Measurements from ENCODE around the gene RHOBTB3. TPM values are rescaled to one million over a fixed set of nuclear protein-coding genes. Genes with fewer than 3 reads are reported as not detected.
"Not testable (repeated sequence)": the region's sequence is repeated elsewhere in the genome, so short reads cannot be mapped to it uniquely, and the experiment has no call there.

The RHOBTB3 gene
- total RNA-seq, 4 donors from 2014 or later: 70.6 to 126 (median 80.1) TPM

GRCh38 chr5:95711501-95712346 lies 19.4 kb upstream of the RHOBTB3 start:
- intact Hi-C loops (cut with DNase I; ENCODE audit: low total_unique reads): no loop called here
- H3K4me3 ChIP-seq: no peak overlapping the region
- no peak for DNase-seq

GRCh38 chr5:95712347-95712958 lies 18.7 kb upstream of the RHOBTB3 start:
- H3K27ac ChIP-seq: no peak overlapping the region
- no peaks in the 10 kb centered on the region for H3K27me3 ChIP-seq
- TF ChIP-seq, protein P1, sequence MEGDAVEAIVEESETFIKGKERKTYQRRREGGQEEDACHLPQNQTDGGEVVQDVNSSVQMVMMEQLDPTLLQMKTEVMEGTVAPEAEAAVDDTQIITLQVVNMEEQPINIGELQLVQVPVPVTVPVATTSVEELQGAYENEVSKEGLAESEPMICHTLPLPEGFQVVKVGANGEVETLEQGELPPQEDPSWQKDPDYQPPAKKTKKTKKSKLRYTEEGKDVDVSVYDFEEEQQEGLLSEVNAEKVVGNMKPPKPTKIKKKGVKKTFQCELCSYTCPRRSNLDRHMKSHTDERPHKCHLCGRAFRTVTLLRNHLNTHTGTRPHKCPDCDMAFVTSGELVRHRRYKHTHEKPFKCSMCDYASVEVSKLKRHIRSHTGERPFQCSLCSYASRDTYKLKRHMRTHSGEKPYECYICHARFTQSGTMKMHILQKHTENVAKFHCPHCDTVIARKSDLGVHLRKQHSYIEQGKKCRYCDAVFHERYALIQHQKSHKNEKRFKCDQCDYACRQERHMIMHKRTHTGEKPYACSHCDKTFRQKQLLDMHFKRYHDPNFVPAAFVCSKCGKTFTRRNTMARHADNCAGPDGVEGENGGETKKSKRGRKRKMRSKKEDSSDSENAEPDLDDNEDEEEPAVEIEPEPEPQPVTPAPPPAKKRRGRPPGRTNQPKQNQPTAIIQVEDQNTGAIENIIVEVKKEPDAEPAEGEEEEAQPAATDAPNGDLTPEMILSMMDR (IDR thresholded peaks at IDR 0.05): no peak
- TF ChIP-seq POLR2A (IDR thresholded peaks at IDR 0.05): no peak
- no peaks in the 10 kb centered on the region for H3K9me3 ChIP-seq
- no peak overlapping the region for H3K4me3 ChIP-seq
- DNase-seq: no peak
- no peaks in the 10 kb centered on the region for H3K36me3 ChIP-seq
- intact Hi-C loops (cut with DNase I; ENCODE audit: low total_unique reads): no loop called here
- no peaks in the 10 kb centered on the region for H3K4me1 ChIP-seq

More at GRCh38 chr5:95711501-95712346, 19.4 kb upstream of the RHOBTB3 start:
- no peaks in the 10 kb centered on the region for H3K4me1 ChIP-seq
- H3K27ac ChIP-seq: peak overlapping the region in 1 of 2 donors; percentile 48
- TF ChIP-seq POLR2A (IDR thresholded peaks at IDR 0.05): no peak
- TF ChIP-seq, protein P1 (IDR thresholded peaks at IDR 0.05): no peak
- no peaks in the 10 kb centered on the region for H3K36me3 ChIP-seq
- no peaks in the 10 kb centered on the region for H3K9me3 ChIP-seq
- no peaks in the 10 kb centered on the region for H3K27me3 ChIP-seq

GRCh38 chr5:95713246-95713645 lies 17.9 kb upstream of the RHOBTB3 start:
- DNase-seq; H3K4me3 ChIP-seq; intact Hi-C loops (cut with DNase I; ENCODE audit: low total_unique reads): not testable (repeated sequence)

GRCh38 chr5:95713960-95714710 lies 17.0 kb upstream of the RHOBTB3 start:
- no peak for DNase-seq
- Histone ChIP-seq H3K4me1 (no peaks in the 10 kb centered on the region), H3K9me3 (no peaks in the 10 kb centered on the region), H3K36me3 (no peaks in the 10 kb centered on the region), H3K4me3 (no peak overlapping the region), H3K27me3 (no peaks in the 10 kb centered on the region), H3K27ac (no peak overlapping the region)
- intact Hi-C loops (cut with DNase I; ENCODE audit: low total_unique reads): no loop called here
- TF ChIP-seq POLR2A (IDR thresholded peaks at IDR 0.05): no peak
- TF ChIP-seq, protein P1 (IDR thresholded peaks at IDR 0.05): no peak

More at GRCh38 chr5:95713246-95713645, 17.9 kb upstream of the RHOBTB3 start:
- not testable (repeated sequence) for H3K9me3 ChIP-seq, H3K36me3 ChIP-seq, H3K27me3 ChIP-seq, H3K27ac ChIP-seq, H3K4me1 ChIP-seq

DNA sequence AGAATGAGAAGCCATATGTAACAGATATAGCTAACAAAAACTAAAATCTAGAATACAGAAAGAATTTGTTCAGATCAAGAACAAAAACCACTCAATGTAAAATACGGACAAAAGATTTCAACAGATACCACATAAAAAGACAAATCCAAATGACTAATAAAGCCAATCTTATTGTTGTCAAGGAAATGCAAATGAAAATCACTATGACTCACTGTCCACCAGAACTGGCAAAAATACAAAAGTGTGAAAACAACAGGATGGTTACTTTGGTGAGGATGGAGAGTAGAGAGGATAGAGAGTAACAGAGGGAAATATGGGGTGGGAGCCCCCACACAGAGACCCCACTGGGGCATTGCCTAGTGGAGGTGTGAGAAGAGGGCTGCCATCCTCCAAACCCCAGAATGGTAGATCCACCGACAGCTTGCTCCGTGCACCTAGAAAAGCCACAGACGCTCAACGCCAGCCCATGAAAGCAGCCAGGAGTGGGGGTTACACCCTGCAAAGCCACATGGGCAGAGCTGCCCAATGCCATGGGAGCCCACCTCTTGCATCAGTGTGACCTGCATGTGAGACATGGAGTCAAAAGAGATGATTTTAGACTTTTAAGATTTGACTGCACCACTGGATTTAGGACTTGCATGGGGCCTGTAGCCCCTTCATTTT lies 15.2 kb upstream of the RHOBTB3 start:
- intact Hi-C loops (cut with DNase I; ENCODE audit: low total_unique reads): no loop called here

More for the DNA sequence above, 15.2 kb upstream of the RHOBTB3 start:
- H3K27me3 ChIP-seq: no peaks in the 10 kb centered on the region
- H3K4me3 ChIP-seq: no peak overlapping the region
- H3K9me3 ChIP-seq: no peaks in the 10 kb centered on the region
- H3K27ac ChIP-seq: no peak overlapping the region
- no peak for TF ChIP-seq POLR2A (IDR thresholded peaks at IDR 0.05)
- TF ChIP-seq, protein P1 (IDR thresholded peaks at IDR 0.05): no peak
- H3K4me1 ChIP-seq: no peaks in the 10 kb centered on the region
- DNase-seq: no peak
- no peaks in the 10 kb centered on the region for H3K36me3 ChIP-seq

All from uterus (tissue), 4 donors.